HG03432 (cell line): ENCODE measurements around the gene TRIM44.

ENCODE experiments used
- ATAC-seq: cut with Tn5 transposase; IDR thresholded peaks from one replicate; pipeline ENCODE4 v1.9.1; 2021; ENCODE audit warnings: mild to moderate bottlenecking, moderate library complexity; ENCODE audit not compliant: unreplicated experiment

The TRIM44 gene

GRCh38 chr11:35671396-35672127 is 9.0 kb downstream of the TRIM44 start:
- ATAC-seq = no peak

- ATAC-seq = no peak
Measured at GRCh38 chr11:35672608-35673007, 10.0 kb downstream of the TRIM44 start.

GRCh38 chr11:35675901-35676610 is 13.5 kb downstream of the TRIM44 start:
- ATAC-seq = peak; percentile 49

GRCh38 chr11:35676611-35676965 is 14.0 kb downstream of the TRIM44 start:
- ATAC-seq = no peak

GRCh38 chr11:35677904-35678303 is 15.3 kb downstream of the TRIM44 start:
- ATAC-seq = no peak

- no peak for ATAC-seq
Measured at GRCh38 chr11:35678471-35678870, 15.9 kb downstream of the TRIM44 start.

- no peak for ATAC-seq
Measured at GRCh38 chr11:35678975-35679374, 16.4 kb downstream of the TRIM44 start.

- ATAC-seq = no peak
Measured at GRCh38 chr11:35680506-35680905, 17.9 kb downstream of the TRIM44 start.

GRCh38 chr11:35681163-35681767 is 18.7 kb downstream of the TRIM44 start:
- peak; percentile 48 for ATAC-seq

GRCh38 chr11:35682230-35683173 is 19.9 kb downstream of the TRIM44 start:
- ATAC-seq = no peak

- ATAC-seq = peak; percentile 70
Measured at GRCh38 chr11:35683728-35684339, 21.3 kb downstream of the TRIM44 start.

GRCh38 chr11:35688023-35688422 is 25.4 kb downstream of the TRIM44 start:
- ATAC-seq = peak; percentile 46

GRCh38 chr11:35689081-35689996 is 26.8 kb downstream of the TRIM44 start:
- ATAC-seq = no peak

GRCh38 chr11:35702126-35702525 is 39.6 kb downstream of the TRIM44 start:
- no peak for ATAC-seq

GRCh38 chr11:35709376-35709775 is 46.8 kb downstream of the TRIM44 start:
- no peak for ATAC-seq

- no peak for ATAC-seq
Measured at GRCh38 chr11:35711173-35711910, 48.8 kb downstream of the TRIM44 start.

- no peak for ATAC-seq
Measured at GRCh38 chr11:35711924-35712323, 49.3 kb downstream of the TRIM44 start.

GRCh38 chr11:35712533-35712932 is 50.0 kb downstream of the TRIM44 start:
- no peak for ATAC-seq
